ENCODE results near the gene TRIM7.

Gene TRIM7

DNA sequence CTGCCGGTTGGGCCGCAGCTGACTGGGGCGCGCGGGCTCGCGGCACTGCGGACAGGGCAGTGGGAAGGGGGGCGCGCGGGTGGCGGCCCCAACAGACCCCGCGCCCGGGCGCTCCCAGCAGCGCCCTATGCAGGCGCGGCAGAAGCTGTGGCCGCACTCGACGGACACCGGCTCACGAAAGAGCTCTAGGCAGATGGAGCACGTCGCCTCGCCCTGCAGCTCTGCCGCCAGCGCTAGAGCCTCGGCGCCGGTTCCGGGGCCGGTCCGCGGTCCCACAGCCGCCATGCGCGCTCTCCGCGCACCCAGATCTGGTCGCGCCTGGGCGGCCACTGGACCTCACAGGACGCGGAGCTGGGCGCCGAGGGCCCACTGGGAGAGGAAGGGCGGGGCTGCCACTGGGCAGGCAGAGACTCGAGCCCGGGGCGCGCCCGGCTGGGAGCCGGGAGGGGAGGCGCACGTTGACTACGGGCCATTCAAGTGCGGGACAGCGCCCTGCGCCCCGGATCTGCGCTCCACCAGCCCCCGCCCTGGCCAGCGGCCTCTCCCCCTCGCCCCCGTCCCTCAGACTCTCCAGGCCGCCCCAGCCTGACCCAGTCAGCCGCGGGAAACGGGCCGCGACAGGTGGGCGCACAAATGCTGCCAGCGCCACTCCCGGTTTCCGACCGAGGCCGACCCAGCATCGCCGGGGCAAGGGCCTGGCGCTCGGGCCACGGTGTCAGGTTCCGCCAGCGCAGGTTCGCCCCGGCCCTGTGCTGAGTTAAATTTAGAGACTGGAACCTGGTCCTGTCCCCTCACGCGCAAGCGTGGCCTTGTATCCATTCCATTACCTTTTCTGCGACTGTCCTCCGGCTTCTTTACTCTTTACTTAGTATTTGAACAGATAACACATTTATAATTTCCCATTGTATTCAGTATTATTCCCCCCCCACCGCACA lies at the start of gene TRIM7:
TSS of gene TRIM7 (minus strand) at position 371 of the 935 bp plus-strand sequence. CDS start at position 285, 86 bp downstream.
- no peak for DNase-seq

DNA sequence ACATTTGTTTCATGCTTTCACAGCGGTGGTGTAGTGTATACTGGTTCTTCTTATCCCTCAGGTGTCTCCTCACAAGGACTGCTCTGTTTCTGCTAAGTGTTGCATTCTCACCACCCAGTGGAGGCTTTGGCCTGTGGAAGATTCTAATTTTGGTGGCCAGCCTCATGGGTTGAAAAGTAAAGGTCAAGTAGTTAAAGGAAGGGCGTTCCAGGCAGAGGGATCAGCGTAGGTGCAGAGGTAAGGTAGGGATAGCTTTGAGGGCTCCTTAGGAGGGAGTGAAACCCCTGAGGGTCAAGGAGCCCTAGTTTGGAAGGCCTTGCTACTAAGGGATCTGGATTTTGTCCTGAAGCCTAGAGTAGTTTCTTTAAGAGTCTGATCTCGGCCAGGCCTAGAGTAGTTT lies 43.3 kb upstream of the TRIM7 start:
- DNase-seq = no peak

DNA sequence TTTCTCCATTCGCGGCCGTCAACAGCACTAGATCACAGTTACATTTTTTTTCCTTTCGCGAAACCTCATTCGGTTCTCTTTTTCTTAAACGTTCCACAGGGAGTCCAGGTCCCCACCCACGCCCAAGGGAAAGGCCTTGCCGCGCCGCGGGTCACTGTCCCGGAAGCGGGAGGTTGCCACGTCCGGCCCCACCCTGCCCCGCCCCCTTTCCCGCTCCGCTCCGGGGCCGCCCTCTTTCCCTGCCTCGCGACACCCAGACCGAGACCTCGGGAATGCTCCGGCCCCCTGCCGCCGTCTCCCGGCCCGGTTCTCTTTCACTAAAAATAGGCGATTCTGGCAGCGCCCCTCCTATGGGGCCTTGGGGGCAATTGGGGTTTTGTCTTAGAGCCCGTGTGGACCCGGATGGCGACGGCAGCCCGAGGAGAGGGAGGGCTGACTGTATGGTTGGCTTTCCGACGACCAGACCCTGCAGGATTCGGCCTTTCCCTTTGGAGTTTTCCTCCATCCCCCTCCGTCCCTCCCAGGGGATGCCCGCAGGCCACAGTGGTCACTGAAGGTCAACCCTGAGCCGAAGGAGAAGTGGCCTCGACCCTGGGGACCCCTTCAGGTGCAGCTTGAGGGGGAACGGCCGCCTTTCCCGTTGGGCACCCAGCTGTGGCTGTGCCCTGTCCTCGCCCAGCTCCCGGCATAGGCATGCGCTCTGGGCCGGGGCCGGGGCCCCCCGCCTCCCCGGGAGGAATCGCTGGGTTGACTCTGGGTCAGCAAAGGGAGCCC lies 41.5 kb upstream of the TRIM7 start:
- no peak for DNase-seq

DNA sequence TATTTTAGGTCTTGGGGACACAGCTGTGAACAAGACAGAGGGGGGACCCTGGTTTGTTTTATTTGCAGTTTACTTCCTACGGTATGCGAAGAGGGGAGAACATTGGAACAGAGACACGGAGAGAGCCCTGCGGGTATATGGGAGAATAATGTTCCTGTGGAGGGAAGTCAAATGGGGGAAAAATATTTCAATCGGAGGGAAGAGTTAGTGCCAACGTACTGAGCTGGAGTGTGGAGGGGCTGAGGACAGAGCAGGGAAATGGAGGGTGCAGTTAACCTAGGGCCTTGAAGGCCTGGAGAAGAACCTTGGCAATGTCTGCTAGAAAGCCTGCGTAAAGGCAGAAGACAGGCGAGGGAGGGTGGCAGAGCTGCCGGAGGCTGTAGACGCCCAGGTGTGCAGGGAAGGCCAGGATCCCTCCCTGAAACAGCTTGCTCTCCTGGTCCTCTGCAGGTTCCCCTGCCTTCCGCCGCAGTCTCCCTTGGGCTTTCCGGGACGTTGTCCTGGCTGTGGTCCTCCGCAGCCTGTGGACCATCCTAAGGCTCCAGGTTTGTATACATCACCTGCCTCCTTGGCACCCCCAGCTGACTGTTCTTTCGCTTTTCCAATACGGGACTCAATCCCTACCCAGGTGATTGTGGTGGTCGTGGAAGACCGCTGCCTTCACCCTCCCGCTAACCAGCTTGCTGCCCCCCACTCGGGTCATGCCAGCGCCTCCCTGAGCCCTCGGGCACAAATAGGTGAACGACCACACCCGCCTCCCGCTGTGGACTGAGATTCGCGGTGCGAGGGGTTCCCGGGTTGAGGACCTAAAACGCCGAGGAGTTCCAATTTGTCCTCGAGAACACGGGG lies 40.7 kb upstream of the TRIM7 start:
- DNase-seq = no peak

DNA sequence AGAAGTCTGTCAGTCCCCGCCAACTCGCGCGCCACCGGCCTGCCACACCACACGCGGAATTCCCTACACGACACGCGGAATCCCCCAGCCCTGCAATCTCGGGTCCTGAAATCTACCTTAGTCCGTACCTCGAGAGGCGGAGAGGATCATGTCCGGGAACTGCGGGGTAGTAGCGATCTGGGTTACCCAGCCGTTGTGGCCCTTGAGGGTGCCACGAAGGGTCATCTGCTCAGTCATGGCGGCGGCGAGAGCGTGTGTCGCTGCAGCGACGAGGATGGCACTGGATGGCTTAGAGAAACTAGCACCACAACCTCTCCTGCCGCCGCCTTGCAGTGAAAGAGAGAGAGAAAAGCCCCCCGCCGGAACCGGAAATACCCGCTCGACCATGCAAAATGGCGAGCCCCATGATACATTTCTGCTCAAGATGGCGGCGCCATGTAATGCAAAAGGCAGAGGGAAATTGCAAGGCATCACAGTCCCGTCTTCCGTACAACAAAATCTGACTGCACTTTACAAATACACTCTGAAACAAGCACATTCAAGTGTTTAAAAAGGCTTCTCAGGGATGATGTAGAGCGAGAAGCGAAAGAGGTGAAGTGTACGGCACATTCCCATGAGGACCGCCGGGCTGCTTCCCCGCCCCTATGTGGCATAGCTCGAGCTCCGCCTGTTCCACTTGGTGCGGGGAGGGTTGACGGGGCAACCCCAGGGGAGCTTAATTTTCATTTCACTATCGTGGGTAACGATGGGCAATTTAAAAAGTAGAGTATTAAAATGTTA lies 38.8 kb upstream of the TRIM7 start, which contains the start of gene RACK1:
TSS of gene RACK1 (minus strand) at position 343 of the 780 bp plus-strand sequence. CDS start at position 237, 106 bp downstream.
- no peak for DNase-seq

DNA sequence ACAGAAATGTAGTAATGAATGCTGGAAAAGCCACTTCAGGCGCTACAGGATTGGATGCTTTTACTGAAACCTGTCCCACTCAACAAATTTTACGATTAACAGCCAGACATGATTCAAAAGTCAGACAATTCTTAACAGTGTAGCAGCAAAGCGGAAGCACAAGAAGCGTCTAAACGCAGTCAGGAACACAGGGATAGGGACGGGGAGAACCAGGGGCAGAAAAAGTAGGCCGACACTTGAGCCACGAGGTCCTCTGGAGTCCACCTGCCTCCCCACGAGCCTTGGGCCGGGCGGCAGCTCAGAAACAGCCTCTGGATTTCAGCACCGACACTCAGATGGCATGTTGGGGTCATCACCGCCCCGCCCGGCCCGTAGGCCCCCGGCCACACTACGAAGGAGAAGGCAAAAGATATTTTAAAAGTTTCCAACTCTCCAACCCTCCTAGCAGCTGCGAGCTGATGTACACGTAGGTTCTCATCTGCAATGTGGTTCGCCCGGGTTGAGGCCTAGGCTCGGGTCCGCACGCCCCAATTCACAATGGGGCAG lies 38.1 kb upstream of the TRIM7 start:
- no peak for DNase-seq

DNA sequence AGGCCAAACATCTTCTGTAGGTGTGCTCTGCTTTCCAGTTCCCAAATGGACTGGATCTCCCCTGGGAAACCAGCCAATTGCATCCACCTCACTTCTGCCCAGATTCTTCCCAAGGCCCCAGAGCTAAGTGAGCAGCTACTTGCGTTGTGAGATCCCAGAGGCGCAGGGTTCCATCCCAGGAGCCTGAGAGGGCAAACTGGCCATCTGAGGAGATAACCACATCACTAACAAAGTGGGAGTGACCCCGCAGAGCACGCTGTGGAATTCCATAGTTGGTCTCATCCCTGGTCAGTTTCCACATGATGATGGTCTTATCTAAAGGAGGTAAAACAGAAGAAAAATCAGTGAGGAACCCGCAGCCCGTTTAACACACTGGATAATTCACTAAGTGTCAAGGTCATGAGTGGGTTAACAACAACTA lies 37.0 kb upstream of the TRIM7 start:
- DNase-seq = no peak

DNA sequence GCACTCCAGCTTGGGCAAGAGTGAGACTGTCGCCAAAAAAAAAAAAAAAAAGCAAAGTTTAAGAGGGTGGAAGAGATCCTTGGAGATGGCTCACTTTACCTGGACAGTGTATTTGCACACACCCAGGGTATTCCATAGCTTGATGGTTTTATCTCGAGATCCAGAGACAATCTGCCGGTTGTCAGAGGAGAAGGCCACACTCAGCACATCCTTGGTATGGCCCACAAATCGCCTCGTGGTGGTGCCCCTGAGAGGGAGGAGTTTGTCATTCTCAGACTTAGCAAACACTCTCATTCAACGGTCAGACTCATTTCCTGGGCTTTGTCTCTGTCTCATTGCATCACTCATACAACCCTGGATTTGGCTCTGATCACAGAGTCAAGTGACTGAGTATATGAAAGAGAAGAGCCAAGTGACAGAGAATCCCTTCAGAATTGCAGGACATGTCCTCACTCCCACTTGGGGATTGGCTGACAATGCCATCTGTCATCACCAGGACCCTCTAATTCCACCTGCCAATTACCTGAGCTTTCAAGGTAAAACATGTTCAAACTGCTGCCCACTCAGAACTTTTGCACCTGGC lies 36.5 kb upstream of the TRIM7 start:
- no peak for DNase-seq

DNA sequence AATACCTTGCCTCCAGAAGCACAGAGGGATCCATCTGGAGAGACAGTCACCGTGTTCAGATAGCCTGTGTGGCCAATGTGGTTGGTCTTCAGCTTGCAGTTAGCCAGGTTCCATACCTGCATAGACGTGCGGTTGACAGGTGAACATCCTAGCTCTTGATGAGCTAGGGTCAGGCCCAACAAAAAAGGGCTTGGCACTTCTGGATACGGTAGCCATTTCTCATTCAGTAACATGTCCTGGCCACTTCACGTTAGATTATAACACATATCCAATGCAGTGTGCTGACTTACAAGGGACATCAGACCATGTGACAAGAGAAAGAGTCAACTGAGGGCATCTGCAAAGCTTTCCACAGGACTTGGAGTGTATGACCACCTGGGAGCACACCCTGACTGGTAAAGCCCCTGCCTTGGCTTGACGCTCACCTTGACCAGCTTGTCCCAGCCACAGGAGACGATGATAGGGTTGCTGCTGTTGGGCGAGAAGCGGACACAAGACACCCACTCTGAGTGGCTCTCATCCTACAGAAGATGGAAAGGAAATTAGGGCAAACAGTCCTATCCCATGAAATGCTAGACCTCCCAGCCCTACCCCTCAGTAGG lies 34.2 kb upstream of the TRIM7 start:
- no peak for DNase-seq

DNA sequence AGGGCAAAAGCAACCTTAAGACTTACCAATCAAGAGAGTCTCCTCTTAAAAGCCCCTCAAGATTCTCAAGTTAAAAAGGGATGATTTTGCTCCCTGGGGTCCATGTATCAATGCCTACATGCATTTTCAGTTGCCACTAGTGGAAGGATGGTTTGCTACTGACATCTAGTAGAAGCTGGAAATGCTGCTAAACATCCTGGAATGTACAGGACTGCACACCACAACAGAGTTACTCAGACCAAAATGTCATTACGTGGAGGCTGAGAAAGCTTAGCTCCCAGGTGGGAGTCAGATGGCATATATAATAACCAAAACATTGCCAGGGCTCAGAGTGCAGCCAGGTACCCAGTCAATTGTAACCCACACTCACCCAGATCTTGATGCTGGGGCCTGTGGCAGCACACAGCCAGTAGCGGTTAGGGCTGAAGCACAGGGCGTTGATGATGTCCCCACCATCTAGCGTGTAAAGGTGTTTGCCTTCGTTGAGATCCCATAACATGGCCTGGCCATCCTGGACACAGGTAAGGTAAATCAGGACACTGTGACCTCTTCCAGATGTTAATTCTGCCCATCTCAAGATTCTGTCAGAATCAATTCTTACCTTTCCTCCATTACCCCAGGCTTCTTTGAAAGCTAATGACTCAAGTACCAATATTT lies 32.9 kb upstream of the TRIM7 start:
- DNase-seq = no peak

DNA sequence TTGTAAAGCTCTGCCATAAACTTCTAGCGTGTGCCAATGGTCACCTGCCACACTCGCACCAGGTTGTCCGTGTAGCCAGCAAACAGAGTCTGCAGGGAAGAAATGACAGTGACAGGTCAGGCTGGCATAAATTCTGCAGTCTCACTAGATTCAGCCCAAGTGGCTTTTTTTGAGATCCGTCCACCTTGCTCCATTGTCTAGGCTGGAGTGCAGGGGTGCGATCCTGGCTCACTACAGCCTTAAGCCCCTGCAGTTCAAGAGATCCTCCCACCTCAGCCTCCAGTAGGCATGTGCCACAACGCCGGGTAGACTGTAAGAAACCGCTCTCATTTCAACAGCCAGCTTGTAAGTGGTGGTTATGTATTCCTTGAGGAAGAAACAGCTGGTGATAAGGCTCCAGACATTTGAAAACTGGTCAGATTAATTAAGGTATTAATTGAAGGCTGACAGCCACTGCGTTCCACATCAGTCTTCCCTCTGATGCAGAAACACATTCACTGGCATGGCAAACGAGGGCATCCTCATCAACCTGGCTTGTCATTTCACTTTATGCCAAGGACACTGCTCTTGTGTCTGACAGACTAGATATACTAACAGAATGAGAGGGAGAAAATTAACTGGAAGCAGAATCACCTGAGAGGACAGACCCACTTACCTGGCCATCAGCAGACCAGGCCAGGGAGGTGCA lies 32.1 kb upstream of the TRIM7 start:
- DNase-seq = no peak

DNA sequence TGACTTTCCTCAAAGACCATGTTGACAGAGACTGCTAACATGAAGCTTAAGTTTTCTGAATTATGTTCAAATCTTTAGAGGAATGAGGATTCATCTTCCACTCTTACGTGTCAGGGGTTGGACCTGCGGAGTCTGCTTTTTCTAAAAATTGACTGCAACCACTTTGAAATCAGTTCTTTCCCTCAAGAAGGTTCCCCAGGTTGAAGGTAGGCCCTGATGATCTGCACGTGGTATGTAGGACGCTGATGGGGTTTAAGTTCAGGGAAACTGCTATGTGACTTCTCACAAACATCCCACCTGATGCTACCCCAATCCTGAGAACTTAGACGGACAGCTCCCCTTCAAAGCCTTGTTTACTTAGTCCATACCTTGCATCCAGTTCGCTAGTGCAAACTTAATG lies 31.5 kb upstream of the TRIM7 start:
- no peak for DNase-seq

DNA sequence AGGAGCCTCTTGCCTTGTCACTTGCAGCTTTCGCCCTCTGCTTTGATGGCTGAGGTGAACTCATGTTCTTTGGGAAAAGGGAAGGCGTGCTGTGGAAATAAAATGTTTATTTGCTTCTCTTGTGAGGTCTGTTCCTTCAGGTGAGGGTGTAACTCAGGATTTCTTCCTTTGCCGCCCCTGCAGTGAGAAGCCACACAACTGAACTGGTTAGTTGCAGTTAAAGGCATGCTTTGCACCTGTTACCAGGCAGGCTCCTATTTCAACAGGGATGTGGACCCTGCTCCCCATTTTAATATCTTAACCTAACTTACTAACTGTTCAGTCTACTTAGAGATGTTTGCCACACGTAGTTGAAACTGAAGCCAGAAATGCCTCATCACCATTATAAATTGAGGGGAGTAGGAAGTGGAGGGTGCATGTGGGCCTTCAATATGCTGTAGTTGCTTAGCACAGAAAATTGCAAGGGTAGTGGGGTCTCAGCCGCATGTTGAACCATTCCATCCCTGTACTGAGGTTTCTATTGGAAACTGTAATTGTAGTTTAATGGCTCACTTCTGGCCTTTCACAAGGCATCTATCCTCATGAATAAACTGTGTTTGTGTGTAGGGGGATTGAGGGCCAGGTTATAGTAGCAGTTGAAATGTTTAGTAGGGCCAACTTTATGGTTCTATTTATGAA lies 30.8 kb upstream of the TRIM7 start:
- no peak for DNase-seq

DNA sequence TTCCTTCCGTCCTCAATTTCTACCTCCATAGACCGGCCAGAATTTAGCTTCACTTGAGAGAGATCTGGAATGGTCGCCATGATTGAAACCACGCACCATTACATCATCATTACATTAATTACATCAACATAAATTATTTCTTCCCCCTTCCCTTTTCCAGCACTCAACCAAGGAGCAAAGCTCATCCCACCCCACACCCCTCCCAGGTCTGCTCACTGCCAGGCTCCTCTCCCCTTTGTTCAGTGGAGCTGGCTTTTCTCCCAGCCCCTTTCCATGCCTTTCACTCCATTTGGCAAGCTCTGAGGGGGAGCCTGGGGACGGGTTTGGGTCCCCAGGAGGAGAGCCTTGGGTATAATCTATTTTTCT lies 30.3 kb upstream of the TRIM7 start:
- DNase-seq = no peak

DNA sequence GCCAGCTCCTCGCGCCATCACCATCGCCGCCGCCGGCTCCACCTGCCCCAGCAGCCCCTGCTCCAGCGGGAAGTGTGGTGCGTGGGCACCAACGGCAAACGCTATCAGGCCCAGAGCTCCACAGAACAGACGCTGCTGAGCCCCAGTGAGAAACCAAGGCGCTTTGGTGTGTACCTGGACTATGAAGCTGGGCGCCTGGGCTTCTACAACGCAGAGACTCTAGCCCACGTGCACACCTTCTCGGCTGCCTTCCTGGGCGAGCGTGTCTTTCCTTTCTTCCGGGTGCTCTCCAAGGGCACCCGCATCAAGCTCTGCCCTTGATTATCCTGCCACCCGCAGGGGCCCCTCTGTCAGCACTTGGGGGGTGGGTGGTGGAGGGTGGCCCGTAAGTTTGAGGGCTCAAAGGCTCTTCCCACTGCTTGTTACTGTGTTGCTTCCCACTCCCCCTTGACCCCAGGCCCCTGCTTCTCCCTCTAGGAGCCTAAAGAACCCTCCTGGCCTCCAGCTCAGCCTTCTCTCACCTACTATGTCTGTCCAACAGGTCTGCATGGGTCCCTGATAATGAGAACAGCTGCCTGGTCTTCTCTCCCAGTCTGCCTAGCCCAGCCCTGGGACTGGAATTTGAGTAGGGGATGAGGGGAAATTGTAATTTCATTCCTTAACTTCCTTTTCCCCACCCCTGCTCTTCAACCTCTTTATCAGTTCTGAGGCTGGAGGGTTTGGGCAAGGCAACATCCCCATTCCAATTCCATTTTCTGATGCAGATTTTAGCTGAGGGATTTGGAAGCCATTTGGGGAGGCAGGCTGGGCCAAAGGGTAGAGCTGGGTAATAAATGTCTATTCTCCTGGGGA lies 29.7 kb upstream of the TRIM7 start:
- DNase-seq = no peak

DNA sequence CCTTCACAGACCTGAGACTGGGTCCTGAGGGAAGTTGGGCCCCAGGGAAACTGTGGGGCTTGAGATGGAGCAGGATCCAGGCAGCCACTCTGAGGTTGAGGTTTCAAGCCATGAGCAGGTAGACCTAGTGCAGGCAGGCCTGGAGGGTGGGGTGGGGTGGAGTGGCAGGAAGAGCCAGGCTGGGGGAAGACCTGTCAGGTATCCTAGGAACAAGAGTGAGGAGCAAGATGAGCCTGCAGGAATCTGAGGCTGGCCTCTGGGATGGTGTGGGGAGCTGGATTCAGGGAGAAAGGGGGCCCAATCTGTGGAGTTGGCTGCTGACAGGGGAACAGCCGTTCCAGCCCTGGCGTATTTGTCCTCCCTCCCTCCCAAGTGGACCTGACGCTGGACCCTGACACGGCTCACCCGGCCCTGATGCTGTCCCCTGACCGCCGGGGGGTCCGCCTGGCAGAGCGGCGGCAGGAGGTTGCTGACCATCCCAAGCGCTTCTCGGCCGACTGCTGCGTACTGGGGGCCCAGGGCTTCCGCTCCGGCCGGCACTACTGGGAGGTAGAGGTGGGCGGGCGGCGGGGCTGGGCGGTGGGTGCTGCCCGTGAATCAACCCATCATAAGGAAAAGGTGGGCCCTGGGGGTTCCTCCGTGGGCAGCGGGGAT lies 28.9 kb upstream of the TRIM7 start:
- no peak for DNase-seq

DNA sequence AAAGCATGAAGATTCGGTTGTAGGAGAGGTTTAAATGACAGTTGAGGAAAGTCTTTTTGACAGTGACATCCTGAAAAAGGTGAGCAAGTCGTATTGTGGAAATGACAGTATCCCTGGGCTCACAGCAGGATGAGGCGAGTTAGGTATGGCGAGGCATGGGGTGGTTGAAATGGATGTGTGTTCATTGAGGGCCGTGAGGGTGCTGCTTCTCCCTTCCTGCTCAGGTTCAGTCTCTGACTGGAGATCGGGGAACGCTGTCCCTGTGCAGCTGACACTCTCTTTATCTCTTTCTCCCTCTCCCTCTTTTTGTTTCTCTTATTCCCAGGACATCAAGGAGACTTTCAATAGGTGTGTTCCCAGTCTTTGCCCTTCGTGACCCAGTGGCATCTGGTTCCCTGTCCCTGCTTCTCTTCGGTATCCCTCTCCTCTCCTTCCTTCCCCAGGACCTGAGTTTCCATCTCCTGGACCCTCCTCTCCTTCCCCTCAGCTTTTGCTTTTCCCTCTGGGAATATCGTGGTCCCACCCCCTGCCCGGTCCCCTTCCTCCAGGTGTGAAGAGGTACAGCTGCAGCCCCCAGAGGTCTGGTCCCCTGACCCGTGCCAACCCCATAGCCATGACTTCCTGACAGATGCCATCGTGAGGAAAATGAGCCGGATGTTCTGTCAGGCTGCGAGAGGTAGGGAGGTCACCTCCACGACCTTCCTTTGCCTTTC lies 28.2 kb upstream of the TRIM7 start:
- no peak for DNase-seq

Data from GDM1 (cell line).